GM19035 (cell line): ENCODE results near the gene BLOC1S2.
"Not testable (repeated sequence)": the region's sequence is repeated elsewhere in the genome, so short reads cannot be mapped to it uniquely, and the experiment has no call there.

ENCODE experiments used
- ATAC-seq: cut with Tn5 transposase; IDR thresholded peaks from one replicate; pipeline ENCODE4 v1.9.1; 2021; ENCODE audit not compliant: unreplicated experiment

Gene BLOC1S2

DNA sequence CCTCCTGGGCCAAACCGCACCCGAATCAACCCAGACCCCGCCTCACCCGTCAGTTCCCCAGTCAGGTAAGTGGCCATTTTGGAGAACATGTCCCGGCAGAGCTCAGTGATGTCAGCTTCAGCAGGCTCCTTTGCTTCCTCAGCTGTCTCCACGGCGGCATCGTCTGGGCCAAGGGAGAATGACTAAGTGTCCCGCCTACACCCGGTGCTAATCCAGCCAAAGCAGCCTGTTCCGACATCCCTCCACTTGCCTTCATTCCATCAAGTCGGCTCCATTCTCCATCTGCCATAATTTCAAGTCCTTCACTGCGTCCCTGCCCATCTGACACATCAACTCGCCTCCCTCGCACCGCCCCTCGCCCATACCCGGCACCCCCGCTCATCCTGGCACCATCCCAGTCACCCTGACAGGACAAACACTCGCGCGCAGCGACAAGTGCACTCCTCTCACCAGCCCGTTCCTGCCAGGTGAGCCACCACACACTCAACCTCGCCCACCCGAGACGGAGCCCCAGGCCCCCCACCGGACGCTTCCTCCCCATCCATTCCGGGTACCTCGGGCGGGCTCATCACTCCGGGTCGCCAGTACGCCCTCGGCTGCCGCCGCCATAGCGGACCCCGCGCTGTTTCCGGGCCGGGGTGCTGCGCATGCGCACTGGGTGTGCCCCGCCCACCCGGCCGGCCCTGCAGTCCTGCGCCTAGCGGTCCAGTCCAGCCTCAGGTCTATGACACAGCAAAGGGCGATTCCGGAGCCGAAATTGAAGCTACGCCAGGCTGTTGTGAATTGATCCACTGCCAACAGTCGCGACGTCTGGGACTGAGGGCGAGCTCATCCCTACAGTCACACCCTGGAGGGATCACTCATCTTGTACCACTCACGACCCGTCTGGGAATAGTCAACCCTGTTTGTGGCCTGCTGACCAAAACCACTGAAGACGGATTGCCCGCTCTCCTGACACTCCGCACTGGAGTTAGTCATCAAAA, at the start of gene BLOC1S2:
Gene BLOC1S2 (minus strand): TSS at position 630 of the 983 bp plus-strand sequence. CDS start 21 bp downstream, at position 609.
- peak; percentile 93 for ATAC-seq

DNA sequence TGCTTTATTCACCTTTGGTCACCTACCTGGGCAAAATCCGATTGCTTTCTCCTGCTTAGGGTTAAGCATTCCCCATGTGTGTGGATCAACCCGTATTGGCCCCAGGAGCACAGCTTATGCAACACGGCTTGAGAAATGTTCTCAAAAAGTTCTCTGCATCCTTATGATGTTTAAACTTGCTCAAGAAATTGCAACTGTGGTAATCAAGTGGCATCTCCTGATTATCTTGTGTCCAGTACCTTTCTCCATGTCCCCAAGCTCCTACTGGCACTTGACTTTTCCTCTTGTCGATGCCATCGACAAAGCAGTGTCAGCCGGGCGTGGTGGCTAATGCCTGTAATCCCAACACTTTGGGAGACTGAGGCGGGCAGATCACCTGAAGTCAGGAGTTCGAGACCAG, 48.3 kb upstream of the BLOC1S2 start:
- no peak for ATAC-seq

DNA sequence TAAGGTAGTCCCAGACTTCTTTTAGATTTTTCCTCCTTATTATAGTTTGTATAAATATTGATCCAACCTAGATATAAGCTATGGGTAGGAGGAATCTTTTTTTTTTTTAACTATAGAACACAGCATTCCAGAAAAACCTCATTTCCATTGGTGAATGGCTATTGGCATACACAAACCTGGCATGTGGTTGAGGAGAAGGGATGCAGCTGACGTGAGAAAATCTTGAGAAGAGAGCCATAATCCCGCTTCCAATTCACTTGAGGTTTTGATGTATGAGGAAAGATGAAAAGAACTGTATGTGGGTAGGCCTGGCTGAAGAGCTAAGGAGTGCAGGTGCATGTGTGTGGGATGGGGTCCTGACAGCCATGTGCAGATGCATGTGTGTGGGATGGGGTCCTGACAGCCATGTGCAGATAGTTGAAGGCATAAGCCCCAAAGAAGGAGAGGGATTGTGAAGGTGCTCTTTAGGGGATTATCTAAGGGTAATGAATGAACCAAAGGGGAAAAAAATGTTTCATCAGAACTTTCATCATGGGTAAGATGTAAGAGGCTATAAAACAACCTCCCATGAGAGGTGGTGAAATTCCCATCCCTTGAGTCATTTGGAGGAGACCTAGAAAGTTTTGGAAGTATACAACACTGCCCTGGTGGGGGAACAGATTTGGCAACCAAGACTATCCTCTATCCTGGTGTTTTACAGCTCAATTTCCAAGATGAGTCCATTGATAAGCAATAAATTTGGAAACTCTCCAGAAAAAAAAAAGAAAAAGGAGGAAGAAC, 47.4 kb upstream of the BLOC1S2 start:
- ATAC-seq = no peak

DNA sequence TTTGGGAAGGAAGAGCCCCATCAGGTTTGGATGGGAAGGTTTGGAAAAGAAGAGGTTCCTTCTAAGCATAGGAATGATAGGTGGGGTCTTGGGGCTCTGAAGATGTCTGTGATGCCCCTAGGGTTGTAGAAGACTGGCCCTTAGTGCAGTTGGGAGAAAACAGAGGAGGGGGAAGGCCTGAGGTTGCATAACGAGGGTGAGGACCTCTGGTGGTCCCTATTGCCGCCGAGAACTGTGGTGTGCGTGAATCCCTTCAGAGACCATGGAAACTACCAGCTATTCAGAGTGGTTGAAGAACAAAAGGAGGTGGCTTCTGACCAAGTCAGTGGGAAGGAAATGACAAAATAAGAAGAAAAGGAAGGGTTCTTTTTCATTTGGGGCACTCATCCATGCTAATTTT, 46.6 kb upstream of the BLOC1S2 start:
- no peak for ATAC-seq

DNA sequence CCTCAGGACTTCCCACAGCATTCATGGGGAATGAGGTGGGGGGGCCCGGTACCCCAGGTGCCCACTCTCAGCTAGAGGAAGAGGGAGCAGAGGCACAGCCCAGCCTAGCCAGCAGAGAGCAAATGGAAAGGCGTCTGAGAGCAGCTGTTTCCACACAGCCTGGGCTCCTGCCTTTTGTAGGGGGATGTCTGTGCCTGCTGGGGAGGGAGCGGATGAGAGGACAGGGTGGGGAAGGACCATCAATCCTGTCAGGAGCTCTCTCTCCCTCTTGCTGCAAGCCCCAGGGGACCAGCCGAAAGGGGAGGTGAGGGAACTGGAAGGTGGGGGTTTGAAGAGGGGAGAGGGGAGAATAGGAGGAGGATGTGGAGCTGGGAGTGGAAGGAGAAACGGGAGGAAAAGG, 43.6 kb upstream of the BLOC1S2 start, which contains the start of gene PKD2L1:
Gene PKD2L1 (minus strand): TSS at position 150 of the 400 bp plus-strand sequence. CDS start 125 bp downstream, at position 25.
- ATAC-seq = no peak

DNA sequence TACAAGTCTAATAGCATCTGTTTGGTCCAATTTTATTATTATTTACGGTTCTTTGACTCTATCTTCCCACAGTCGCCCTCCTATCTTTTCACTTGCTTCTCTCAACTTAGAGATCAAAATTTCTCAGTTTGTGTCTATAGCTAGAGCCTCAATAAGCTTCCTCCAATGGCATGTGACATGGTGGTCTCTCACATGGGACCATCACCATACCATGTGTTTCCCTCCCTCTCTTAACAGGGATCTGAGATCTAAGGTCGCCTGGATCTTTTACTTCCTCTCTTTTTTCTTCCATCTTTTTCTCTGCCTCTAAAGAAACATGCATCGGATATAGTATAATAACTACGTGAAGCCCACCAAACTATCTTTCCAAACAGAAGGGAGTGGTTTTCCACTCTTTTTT, 41.7 kb upstream of the BLOC1S2 start:
- ATAC-seq = no peak

DNA sequence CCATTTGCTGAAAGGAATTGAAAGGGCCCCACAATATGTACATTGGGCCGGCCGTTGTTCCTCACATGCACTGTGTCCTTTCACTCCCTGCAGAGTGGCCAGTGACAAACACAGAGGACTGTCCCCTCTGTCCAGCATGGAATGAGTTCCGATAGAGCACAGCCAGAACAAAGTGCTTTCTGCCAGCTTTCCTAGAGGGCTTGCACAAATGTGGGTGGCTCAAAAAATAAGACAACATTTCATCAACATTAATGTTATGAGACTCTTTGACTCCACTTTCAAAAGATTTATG, 41.2 kb upstream of the BLOC1S2 start:
- no peak for ATAC-seq

DNA sequence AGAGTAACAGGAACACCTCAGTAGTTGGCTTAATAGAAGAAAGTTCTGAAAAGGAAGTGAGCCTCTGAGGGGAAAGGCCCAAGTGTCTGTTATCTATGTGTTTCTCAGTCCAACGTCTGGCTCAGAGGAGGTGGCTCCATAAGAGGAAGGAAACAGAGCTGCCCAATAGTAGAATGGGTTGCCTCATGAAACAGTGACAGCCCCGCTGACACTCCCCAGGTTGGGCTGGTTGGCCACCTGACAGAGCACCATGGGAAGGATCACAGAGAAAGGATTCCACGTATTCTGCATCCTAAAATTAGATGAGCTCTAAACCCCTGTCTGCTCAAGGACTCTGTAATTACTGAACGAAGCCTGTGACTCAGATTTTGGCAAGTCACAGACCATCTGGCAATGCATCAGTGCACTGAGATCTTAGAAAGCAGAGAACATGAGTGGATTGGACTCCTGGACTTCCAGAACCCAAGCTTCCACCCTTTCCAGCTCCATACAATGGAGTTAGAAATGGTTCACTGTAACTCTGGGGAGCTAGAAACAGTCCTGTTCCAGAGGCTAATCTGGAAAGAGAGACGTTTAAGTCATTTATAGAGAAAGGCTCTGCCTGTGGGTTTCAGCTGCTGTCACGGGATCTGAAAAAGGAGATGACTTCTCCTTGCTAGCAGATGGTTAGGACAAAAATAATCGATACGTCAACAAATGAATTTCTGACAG, 40.7 kb upstream of the BLOC1S2 start:
- peak; percentile 99 for ATAC-seq

DNA sequence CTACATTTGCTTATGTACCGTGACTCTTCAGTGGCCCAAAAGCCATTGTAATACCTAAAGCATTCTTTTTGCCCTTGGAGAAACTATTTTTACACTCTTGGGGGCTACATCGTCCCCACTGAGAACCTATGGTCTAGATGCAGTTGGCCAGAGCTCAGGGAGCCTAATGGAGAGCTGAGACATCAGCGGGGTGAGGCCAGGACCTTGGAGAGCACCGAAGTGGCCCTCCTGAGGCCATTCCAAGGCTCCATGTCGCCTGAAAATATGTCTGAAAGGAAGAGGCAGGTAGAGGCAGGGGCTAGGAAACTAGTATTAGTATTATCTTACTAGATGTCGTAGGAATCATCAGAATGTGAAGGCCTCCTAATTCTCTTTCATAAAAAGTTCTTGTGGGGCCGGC, 38.7 kb upstream of the BLOC1S2 start:
- no peak for ATAC-seq

DNA sequence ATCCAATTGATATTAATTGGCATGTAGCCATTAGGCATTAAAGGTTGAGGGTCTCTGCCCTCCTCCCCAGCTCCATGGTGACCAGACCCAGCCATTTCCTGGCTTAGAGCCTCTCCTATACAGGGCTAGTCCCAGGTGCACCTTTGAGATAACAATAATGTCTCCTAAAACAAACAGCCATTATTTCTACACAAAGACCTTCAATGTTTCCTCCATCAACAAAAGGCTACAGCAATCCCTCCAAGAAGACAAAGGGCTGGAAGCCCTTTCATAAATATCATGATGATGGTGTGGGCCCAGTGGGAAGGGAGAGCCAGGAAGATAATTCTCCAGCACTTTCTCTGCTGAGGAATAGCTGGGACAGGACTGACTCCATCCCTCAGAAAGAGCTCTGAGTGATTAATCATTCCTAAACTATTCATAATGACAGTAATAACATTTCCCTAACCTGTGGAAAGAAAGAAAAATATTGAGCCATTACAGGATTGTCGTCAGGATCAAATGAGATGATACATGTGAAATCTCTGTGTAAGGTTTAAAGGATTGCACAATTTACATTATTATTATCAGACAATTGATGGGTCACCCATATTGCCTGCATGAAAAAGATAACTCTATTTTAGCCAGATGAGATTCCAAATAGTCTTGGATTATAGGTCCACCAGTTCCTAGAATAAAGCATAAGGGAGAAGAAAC, 33.4 kb upstream of the BLOC1S2 start:
- no peak for ATAC-seq

DNA sequence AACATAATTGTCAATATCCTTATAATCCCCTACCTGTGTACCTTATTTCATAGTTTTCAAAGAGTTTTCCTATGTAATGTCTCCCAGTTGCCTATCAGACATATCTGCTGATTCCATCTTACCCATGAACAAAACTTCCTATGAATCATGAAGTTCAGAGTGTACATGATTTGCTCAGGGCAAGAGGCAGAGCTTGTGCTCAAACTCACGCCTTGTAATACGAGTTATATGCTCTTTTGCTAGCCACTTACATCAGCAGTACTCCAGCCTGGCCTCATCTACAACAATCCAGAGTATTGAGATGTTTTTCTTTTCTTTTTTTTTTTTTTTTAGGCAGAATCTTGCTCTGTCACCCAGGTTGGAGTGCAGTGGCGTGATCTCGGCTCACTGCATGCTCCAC, 31.7 kb upstream of the BLOC1S2 start:
- ATAC-seq = no peak

DNA sequence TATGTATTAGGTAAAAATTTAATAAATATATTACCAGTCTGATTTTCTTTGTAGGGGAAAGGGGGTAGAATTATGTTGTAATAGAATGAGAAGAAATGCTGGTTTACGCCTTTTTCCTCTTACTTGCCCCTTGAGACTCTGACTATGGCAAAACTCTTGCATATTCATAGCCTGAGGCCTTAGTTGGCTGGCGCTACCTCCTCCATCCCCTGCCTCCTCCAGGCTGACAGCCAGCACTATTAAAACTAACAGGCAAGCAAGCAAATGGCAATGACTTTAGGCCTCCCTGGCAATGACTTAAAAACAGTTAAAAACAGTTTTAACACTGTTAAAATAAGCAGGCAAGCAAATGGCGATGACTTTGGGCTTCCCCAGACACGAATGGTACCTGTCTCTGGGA, 29.1 kb upstream of the BLOC1S2 start:
- ATAC-seq = no peak

DNA sequence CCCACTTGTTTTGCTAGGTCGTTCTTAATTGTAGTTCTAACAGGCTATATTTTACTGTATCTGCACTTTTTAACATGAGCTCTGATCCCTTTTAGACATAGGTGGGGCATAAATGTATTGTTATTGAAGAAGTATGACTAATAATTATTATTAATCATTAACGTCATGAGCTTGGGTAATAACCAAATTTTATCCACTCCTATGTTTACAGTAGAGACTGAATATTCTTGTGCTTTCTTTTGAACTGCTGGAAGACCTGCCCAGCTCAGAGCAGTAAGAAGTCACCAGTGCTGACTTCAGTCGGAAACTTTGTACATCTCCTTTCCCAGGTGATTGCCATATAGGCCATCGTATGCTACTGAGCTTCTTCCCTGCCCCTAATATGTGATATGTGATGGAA, 24.8 kb upstream of the BLOC1S2 start:
- ATAC-seq = no peak

DNA sequence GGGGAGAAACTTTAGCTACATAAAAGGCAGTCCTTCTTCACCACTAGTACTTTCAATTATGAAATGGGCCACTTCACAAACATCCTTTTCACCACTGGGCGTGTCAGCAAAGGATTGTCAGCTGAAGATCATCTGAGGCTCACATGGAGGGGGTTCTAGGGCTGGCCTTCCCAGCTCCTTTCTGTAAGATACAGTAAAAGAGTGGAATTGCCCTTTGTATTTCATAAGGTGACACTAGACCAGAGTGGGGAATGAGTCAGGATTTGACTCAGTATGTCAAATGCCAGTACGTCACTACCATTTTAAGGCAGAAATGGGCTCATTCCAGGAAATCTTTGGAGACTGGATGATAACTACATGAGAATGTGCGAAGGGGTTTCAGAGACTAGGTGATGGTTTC, 21.2 kb upstream of the BLOC1S2 start:
- ATAC-seq = no peak

DNA sequence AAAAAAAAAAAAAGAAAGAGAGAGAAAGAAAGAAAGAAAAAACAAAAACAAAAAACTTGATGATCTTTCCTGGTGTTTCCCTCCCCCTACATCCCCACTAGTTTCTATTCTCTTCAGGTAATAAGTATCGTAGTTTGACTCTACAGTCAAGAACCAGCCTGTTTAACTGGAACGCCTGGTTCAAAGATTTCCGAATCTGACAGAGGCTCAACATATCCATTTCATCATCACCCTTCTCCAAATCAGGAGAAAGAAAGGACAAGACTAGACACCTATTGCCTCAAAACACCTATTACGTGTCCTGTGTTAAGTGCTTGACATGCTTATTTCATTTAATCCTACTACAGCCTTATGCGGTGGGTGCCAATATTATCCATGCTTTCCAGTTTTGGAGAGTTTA, 20.4 kb upstream of the BLOC1S2 start:
- no peak for ATAC-seq

DNA sequence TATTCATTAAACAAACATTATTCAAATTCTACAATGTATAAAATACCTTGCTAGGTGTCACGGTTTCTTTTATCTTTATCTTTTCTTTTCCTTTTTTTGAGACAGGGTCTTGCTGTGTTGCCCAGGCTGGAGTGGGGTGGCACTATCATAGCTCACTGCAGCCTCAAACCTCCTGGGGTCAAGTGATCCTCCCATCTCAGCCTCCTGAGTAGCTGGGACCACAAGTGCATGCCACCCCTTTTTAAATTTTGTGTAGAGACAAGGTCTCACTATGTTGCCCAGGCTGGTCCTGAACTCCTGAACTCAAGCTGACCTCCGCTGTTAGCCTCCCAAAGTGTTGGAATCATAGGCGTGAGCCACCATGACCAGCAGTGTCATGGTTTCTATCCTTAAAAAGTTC, 17.9 kb upstream of the BLOC1S2 start:
- no peak for ATAC-seq

DNA sequence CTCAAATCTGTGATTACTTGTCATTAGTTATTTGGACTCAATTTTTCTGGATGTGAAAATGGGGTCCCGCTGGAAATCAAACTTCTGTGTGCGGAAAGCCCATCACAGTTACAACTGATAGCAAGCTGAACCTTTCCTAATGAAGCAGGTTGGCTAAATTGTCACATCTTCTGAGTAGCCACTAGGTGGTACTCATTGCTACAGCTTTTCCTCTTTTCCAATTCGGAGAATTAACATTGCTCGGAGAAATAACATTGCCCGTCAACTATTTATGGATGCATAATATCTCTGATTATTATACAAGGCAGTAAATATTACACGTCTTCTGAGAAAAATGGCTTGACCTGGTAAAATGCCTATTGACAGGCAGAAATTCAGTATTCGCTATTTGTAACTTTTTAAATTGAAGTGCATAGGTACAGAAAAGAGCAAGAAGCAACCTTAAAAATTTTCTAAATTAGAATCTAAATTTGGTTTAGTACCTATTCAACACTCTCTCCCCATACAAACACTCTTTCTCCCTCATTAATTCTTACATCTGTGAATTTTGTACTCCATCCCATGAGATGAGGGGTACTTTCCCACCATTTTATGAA, 17.3 kb upstream of the BLOC1S2 start:
- ATAC-seq = no peak

DNA sequence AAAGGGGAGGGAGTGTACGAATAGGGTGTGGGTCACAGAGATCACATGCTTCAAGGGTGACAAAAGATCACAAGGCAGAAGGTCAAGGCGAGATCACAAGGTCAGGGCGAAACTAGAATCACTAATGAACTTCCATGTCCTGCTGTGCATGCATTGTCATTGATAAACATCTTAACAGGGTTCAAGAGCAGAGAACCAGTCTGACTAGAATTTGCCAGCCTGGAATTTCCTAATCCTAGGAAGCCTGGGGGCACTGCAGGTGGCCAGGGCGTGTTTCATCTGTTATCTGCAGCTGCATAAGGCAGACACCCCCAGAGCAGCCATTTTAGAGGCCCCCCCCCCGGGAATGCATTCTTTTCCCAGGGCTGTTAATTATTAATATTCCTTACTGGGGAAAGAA, 14.6 kb upstream of the BLOC1S2 start:
- ATAC-seq = not testable (repeated sequence)

DNA sequence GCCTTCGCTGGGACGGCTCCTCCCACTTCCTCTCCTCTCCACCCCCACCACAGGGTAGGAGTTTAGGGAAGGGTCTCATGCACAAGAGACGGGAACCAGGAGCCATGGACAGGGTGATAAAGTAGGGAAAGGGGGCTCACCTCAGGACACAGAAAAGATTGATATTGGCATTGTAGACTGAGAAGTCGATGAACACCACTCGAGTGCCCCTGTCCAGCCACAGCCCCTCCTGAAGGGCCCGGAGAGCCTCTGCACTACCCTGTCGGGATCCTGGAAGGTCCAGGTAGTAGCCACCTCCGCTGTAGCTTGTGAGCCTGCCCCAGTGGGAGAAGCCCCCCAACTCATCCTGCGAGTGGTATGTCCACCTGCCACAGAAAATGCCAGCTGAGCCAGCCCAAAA, 10.8 kb upstream of the BLOC1S2 start:
- ATAC-seq = no peak

DNA sequence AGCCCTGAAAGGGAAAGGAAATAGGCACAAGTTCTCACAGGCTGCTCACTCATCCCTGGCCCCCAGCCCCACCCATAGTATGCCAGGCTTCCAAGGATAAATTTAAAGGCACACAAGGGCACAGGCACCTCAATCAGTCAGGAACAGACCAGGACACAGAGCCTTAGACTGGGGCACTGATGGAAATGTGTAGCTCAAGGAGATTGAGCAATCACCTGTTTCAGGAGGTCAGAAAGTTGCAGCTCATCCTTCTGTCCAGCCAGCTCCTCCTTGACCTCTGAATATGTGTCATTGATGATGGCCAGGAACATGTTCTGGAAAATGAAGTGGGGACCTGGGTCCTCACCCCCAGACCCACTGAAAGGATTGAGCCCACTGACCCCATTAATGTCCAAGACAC, 6.6 kb upstream of the BLOC1S2 start:
- no peak for ATAC-seq
